ENCODE data around the gene KIAA0513.

Gene KIAA0513

GRCh38 chr16:85087899-85088569 is 60.4 kb downstream of the KIAA0513 start:
- no peak for DNase-seq (ENCODE audit: extremely low read depth, low read depth)
- no peak for TF ChIP-seq CTCF (IDR thresholded peaks at IDR 0.05; ENCODE audit: low read depth, low read length)

GRCh38 chr16:85088570-85089199 is 61.1 kb downstream of the KIAA0513 start:
- DNase-seq (ENCODE audit: extremely low read depth, low read depth), result no peak

GRCh38 chr16:85089525-85089924 is 61.9 kb downstream of the KIAA0513 start:
- DNase-seq (ENCODE audit: extremely low read depth, low read depth), result no peak
- TF ChIP-seq CTCF (IDR thresholded peaks at IDR 0.05; ENCODE audit: low read depth, low read length), result no peak

More at GRCh38 chr16:85088570-85089199, 61.1 kb downstream of the KIAA0513 start:
- TF ChIP-seq CTCF (IDR thresholded peaks at IDR 0.05; ENCODE audit: low read depth, low read length), result no peak

- TF ChIP-seq CTCF (IDR thresholded peaks at IDR 0.05; ENCODE audit: low read depth, low read length), result no peak
- no peak for DNase-seq (ENCODE audit: extremely low read depth, low read depth)
Observed at GRCh38 chr16:85090181-85090580, 62.6 kb downstream of the KIAA0513 start.

- TF ChIP-seq CTCF (IDR thresholded peaks at IDR 0.05; ENCODE audit: low read depth, low read length), result no peak
- DNase-seq (ENCODE audit: extremely low read depth, low read depth), result no peak
Observed at GRCh38 chr16:85090873-85091521, 63.4 kb downstream of the KIAA0513 start.

GRCh38 chr16:85091522-85091910 is 63.9 kb downstream of the KIAA0513 start:
- no peak for TF ChIP-seq CTCF (IDR thresholded peaks at IDR 0.05; ENCODE audit: low read depth, low read length)
- DNase-seq (ENCODE audit: extremely low read depth, low read depth), result no peak

GRCh38 chr16:85092309-85092708 is 64.7 kb downstream of the KIAA0513 start:
- TF ChIP-seq CTCF (IDR thresholded peaks at IDR 0.05; ENCODE audit: low read depth, low read length), result no peak

More at GRCh38 chr16:85092309-85092708, 64.7 kb downstream of the KIAA0513 start:
- no peak for DNase-seq (ENCODE audit: extremely low read depth, low read depth)

Measured in AG09319 (cell line).